CD4-positive, alpha-beta T cell treated with Interleukin-15 for 1 hour (primary cell): ENCODE results near the gene FOXO4.

Experiments used
- DNase-seq: peaks from one replicate; pipeline ENCODE4 v3.0.0-alpha.2; 2020

FOXO4 gene

GRCh38 chrX:71100581-71101505 lies 5.2 kb downstream of the FOXO4 start:
- no peak for DNase-seq

- no peak for DNase-seq
Observed at GRCh38 chrX:71102292-71102691, 6.6 kb downstream of the FOXO4 start.

GRCh38 chrX:71103110-71103983 lies 7.7 kb downstream of the FOXO4 start:
- peak; percentile 61 for DNase-seq

GRCh38 chrX:71105628-71106027 lies 10.0 kb downstream of the FOXO4 start:
- no peak for DNase-seq

GRCh38 chrX:71106427-71106826 lies 10.8 kb downstream of the FOXO4 start, which contains the start of gene CXorf65:
CXorf65 (minus strand) TSS chrX:71106740; CDS start chrX:71106556, 184 bp downstream.
- peak; percentile 31 for DNase-seq

- no peak for DNase-seq
Observed at GRCh38 chrX:71107245-71107644, 11.6 kb downstream of the FOXO4 start.

- peak; percentile 44 for DNase-seq
Observed at GRCh38 chrX:71107762-71108360, 12.2 kb downstream of the FOXO4 start.

GRCh38 chrX:71109051-71109450 lies 13.4 kb downstream of the FOXO4 start:
- DNase-seq: no peak

- DNase-seq: peak; percentile 91
Observed at GRCh38 chrX:71111141-71111843, 15.6 kb downstream of the FOXO4 start, which contains the start of gene IL2RG. IL2RG (minus strand) TSS chrX:71111577; CDS start chrX:71111539, 38 bp downstream.

GRCh38 chrX:71111921-71112431 lies 16.3 kb downstream of the FOXO4 start:
- DNase-seq: peak; percentile 26

- no peak for DNase-seq
Observed at GRCh38 chrX:71117358-71117757, 21.7 kb downstream of the FOXO4 start.

GRCh38 chrX:71118032-71118984 lies 22.7 kb downstream of the FOXO4 start, which contains the start of gene MED12:
MED12 (plus strand) TSS chrX:71118596; CDS start chrX:71118755, 159 bp downstream.
- DNase-seq: peak; percentile 83

- no peak for DNase-seq
Observed at GRCh38 chrX:71118985-71119535, 23.4 kb downstream of the FOXO4 start.

- DNase-seq: no peak
Observed at GRCh38 chrX:71128166-71128833, 32.6 kb downstream of the FOXO4 start.

- peak; percentile 78 for DNase-seq
Observed at GRCh38 chrX:71128915-71129765, 33.5 kb downstream of the FOXO4 start.

- no peak for DNase-seq
Observed at GRCh38 chrX:71131510-71131909, 35.9 kb downstream of the FOXO4 start.

- no peak for DNase-seq
Observed at GRCh38 chrX:71140440-71140839, 44.8 kb downstream of the FOXO4 start.

- DNase-seq: no peak
Observed at GRCh38 chrX:71143508-71143907, 47.9 kb downstream of the FOXO4 start.

GRCh38 chrX:71144651-71145050 lies 49.0 kb downstream of the FOXO4 start, which contains the start of gene NLGN3:
NLGN3 (plus strand) TSS chrX:71144841; CDS start chrX:71147750, 2,909 bp downstream.
- DNase-seq: no peak
